Adrenal gland (tissue), 5 donors: ENCODE data around the gene COL6A1.
"Not testable (repeated sequence)": the region's sequence is repeated elsewhere in the genome, so short reads cannot be mapped to it uniquely, and the experiment has no call there.

Experiments
- CTCF ChIP-seq, 6 experiments: fragments of 450-650 bp in 4 of 6; fragments of 200-600 bp in 2 of 6; sonication (generic) in 1 of 6; IDR thresholded peaks; 1 replicate in 5 of 6; 2 replicates in 1 of 6; pipeline versions ENCODE4 v1.5.1 to v1.8.0; 2016 to 2021; ENCODE audit warnings: antibody characterized with exemption in 6 of 6, mild to moderate bottlenecking in 2 of 6, moderate library complexity in 1 of 6
- POLR2A ChIP-seq, 2 donors: fragments of 450-650 bp; IDR thresholded peaks; one replicate each; pipeline ENCODE4 v1.6.1; 2017; ENCODE audit warnings: antibody characterized with exemption in 2 of 2, mild to moderate bottlenecking in 2 of 2, moderate library complexity in 1 of 2
- donor health status: DM: no; HTN: no; CAD: no.

- TF ChIP-seq CTCF, POLR2A (IDR thresholded peaks at IDR 0.05): not testable (repeated sequence)
Measured at GRCh38 chr21:45975667-45976409, 5.7 kb upstream of the COL6A1 start.
